HG03354 (cell line): ENCODE measurements around the gene A4GNT.

ENCODE experiments used
- ATAC-seq: cut with Tn5 transposase; IDR thresholded peaks from one replicate; pipeline ENCODE4 v1.9.1; 2021; ENCODE audit warnings: mild to moderate bottlenecking; ENCODE audit not compliant: unreplicated experiment, poor library complexity, severe bottlenecking

The A4GNT gene

DNA sequence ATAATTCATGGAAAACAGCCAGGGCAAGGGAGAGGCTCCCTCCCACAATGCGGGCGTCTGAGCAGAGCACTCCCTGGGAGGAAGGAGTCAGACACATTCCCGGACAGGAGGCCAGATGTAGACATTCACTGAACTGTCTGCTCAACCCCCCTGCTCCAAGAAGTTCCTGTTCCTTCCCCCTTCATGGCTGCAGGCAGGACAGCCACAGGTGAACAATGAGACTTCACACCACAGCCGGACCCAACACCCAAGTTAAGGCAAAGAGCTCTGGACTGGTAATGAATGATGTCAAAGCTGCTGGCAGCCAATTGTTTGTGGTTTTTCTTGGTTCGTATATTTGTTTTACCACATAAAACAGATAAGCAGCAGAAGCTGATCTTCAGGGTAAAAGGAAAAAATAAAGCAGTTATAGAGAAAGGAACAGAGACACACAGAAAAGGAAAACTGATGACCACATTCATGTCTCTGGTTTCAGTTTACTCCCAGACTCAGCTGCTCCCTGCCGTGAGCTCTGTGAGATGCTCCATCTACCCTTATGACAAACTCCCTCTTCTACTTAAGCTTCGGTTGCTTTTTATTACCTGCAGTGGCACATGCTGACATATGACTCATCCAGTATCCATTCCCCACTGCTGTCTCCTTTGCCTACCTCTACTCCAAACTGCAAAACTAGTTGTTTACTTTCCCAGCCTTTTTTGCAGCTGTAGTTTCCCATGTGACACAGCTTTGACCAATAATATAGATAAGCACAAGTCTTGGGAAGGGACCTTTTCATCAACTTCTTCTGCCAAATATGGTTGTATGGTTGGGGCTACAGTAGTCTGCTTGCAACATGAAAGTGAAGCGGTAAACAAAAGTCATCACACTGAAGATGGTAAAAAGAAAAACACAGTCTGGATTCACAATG is 49.9 kb downstream of the A4GNT start:
- peak; percentile 73 for ATAC-seq

DNA sequence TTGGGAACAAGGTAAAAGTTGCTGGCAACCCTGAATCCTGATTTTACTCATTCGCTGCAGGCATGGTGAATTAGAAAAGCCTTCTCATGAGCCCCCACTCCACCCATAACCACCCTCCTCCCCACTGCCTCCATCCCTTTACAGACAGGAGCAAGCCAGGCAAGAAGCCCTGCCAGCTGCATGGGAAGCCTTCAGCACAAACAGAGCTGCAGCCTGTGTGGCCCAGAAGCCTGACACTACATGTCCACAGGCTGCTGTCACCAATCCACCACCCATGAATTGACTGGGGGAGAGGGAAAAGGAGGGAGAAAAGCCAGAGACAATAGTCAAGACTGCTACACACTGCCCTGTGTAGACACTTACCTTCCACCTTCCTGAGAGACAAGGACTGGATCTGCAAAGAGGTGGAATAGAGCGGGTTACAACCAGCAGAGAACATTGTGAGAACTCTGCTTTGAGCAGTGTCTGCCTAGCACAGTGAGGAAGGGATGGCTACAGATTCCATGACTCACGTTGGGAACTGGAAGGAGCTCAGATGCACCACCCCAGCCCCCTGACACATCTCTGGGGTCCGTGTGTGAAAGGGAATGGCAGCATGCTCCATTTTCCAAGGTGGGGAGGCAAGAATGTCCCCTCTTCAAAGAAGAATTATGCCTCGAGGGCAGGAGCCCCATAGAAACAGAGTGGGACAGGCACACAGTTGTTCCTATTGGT is 50.7 kb downstream of the A4GNT start:
- no peak for ATAC-seq

DNA sequence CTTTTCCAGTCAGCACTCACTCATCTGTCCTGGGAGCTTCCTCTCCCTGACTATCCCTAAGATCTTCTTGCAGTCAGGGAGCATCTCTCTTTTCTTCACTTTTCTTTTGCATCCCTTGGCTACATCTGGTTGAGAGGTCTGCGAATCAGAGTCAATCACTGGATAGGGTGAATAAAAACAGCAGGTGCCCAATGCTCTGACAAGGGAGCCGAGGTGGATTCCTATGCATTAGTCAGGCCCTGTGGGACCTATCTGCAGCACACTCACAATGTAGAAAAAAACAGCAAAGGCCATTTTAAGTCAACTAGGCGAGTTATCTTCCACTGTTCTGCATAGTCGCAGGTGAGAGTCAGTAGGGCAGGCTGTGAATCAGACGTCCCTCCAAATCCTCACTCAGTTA is 52.3 kb downstream of the A4GNT start:
- no peak for ATAC-seq

DNA sequence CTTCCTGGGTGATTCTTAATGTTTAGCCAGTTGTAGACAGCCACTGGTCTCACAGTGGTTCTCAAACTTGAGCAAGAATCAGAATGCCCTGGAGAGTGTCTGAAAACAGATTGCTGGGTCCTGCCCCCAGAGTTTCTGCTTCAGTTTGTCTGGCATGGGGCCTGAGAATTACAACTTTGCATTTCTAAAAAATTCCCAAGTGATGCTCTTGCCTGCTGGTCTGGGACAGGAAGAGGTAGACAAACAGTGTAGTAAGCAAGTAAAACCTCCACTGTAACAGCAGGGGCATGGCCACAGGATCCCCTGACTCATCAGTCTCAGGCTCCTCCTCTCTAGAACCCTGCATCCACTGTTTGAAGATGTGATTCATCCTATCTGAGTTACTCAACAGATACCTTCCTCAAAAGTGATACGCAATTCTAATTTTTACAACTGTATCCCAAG is 53.3 kb downstream of the A4GNT start:
- ATAC-seq: no peak

DNA sequence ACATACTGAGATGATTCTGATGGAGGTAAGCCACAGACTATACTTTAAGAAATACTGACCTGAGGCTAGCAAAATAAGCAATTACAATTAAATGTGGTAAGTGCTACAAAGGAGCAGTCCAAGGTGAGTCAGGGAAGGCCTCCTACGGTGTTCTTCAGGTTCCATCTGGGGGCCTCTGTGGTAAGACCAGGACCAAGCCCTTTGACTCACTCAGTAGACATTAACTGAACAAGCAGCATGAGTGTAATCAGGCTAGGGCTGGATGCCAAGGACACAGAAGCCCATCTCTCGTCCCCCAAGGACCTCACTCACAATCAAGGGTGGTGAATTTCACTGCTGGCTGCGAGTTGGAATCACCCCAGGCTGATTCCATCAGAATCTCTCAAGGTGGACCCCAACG is 54.1 kb downstream of the A4GNT start:
- ATAC-seq: no peak
